CD14-positive monocyte (primary cell): ENCODE data around the gene FAAP100. TPM values are rescaled to one million over a fixed set of nuclear protein-coding genes. Genes with fewer than 3 reads are reported as not detected.
"Not testable (repeated sequence)": the region's sequence is repeated elsewhere in the genome, so short reads cannot be mapped to it uniquely, and the experiment has no call there.

Source experiments
- DNase-seq, 3 donors: peaks; one replicate each; pipeline ENCODE4 v3.0.0-alpha.2; 2011 to 2022
- H2AFZ ChIP-seq: 2 replicates; pipeline ENCODE4 v1.6.0; 2012; ENCODE audit warnings: mild to moderate bottlenecking, low read depth, low read length, inconsistent platforms; ENCODE audit not compliant: insufficient read depth, poor library complexity, severe bottlenecking
- H3K27ac ChIP-seq, 2 donors: 1 replicate in 1 of 2; 2 replicates in 1 of 2; pipeline ENCODE4 v1.5.1; 2012 to 2013; ENCODE audit warnings: low read length in 2 of 2, control low read depth in 1 of 2, inconsistent platforms in 1 of 2, low read depth in 1 of 2, mild to moderate bottlenecking in 1 of 2
- H3K27me3 ChIP-seq, 2 donors: one replicate each; pipeline versions ENCODE4 v1.6.0 to v1.6.1; 2011 to 2013; ENCODE audit warnings: low read length in 2 of 2; ENCODE audit not compliant: control insufficient read depth in 2 of 2, insufficient read depth in 2 of 2
- H3K36me3 ChIP-seq, 2 donors: replicated peaks in 1 of 2; 1 replicate in 1 of 2; 2 replicates in 1 of 2; pipeline versions ENCODE4 v1.5.1 to v1.6.1; 2012 to 2013; ENCODE audit warnings: low read length in 2 of 2, control low read depth in 1 of 2, inconsistent platforms in 1 of 2, mild to moderate bottlenecking in 1 of 2; ENCODE audit not compliant: insufficient read depth in 2 of 2, control insufficient read depth in 1 of 2
- H3K4me1 ChIP-seq, 2 donors: 1 replicate in 1 of 2; 2 replicates in 1 of 2; pipeline versions ENCODE4 v1.5.1 to v1.6.1; 2012 to 2013; ENCODE audit warnings: low read length in 2 of 2, control low read depth in 1 of 2, inconsistent platforms in 1 of 2, mild to moderate bottlenecking in 1 of 2, moderate library complexity in 1 of 2; ENCODE audit not compliant: insufficient read depth in 2 of 2, control insufficient read depth in 1 of 2
- H3K4me2 ChIP-seq: replicated peaks from 2 replicates; pipeline ENCODE3; 2012; ENCODE audit warnings: low read length, moderate library complexity, mild to moderate bottlenecking; ENCODE audit not compliant: poor library complexity, severe bottlenecking; ENCODE audit errors: extremely low read depth
- H3K4me3 ChIP-seq, 3 experiments: fragments of 200-600 bp in 1 of 3; sonication (generic) in 1 of 3; replicated peaks in 1 of 3; 1 replicate in 2 of 3; 2 replicates in 1 of 3; pipeline ENCODE4 v1.5.1; 2011 to 2013; ENCODE audit warnings: low read length in 3 of 3, mild to moderate bottlenecking in 3 of 3, control low read depth in 2 of 3, low read depth in 2 of 3, inconsistent platforms in 1 of 3, moderate library complexity in 1 of 3
- H3K79me2 ChIP-seq: 2 replicates; pipeline ENCODE4 v1.6.0; 2012; ENCODE audit warnings: mild to moderate bottlenecking, control low read depth, inconsistent platforms, low read length, moderate library complexity; ENCODE audit not compliant: insufficient read depth
- H3K9ac ChIP-seq: 2 replicates; pipeline ENCODE4 v1.6.0; 2017; ENCODE audit warnings: low read length, mild to moderate bottlenecking; ENCODE audit not compliant: insufficient read depth, poor library complexity, severe bottlenecking
- H3K9me3 ChIP-seq, 2 donors: replicated peaks in 1 of 2; 1 replicate in 1 of 2; 2 replicates in 1 of 2; pipeline versions ENCODE4 v1.5.1 to v1.6.1; 2012 to 2013; ENCODE audit warnings: low read length in 2 of 2, control low read depth in 1 of 2; ENCODE audit not compliant: control insufficient read depth in 1 of 2, insufficient read depth in 1 of 2
- H4K20me1 ChIP-seq: 2 replicates; pipeline ENCODE4 v1.6.0; 2012; ENCODE audit warnings: mild to moderate bottlenecking, low read length, control low read depth, moderate library complexity; ENCODE audit not compliant: insufficient read depth
- H3K27ac Mint-ChIP-seq, 7 donors: one replicate each; pipeline ENCODE4 v1.8.0; 2020; ENCODE audit warnings: mild to moderate bottlenecking in 7 of 7, mixed read lengths in 7 of 7, moderate library complexity in 6 of 7, inconsistent platforms in 2 of 7
- H3K27me3 Mint-ChIP-seq, 3 donors: one replicate each; pipeline ENCODE4 v1.8.0; 2021 to 2022; ENCODE audit warnings: low read depth in 3 of 3, mild to moderate bottlenecking in 3 of 3, mixed read lengths in 3 of 3, moderate library complexity in 3 of 3, inconsistent platforms in 1 of 3
- H3K36me3 Mint-ChIP-seq, 2 donors: one replicate each; pipeline ENCODE4 v1.8.0; 2020; ENCODE audit warnings: mixed read lengths in 2 of 2, inconsistent platforms in 1 of 2, mild to moderate bottlenecking in 1 of 2
- H3K4me1 Mint-ChIP-seq: one replicate; pipeline ENCODE4 v1.8.0; 2020; ENCODE audit warnings: mild to moderate bottlenecking, mixed read lengths
- H3K4me3 Mint-ChIP-seq, 2 donors: one replicate each; pipeline ENCODE4 v1.8.0; 2020; ENCODE audit warnings: mild to moderate bottlenecking in 2 of 2, mixed read lengths in 2 of 2, moderate library complexity in 1 of 2
- H3K9me3 Mint-ChIP-seq, 7 donors: one replicate each; pipeline ENCODE4 v1.8.0; 2020 to 2022; ENCODE audit warnings: mixed read lengths in 7 of 7, mild to moderate bottlenecking in 6 of 7, moderate library complexity in 6 of 7, inconsistent platforms in 2 of 7
- CTCF ChIP-seq: fragments of 200-600 bp; IDR thresholded peaks from one replicate; pipeline ENCODE4 v1.8.0; 2022; ENCODE audit warnings: antibody characterized with exemption, mild to moderate bottlenecking
- WGBS: methylation state at CpG from one replicate; pipeline ENCODE4 v1.1.5; 2013; ENCODE audit warnings: missing lambda C conversion rate; ENCODE audit not compliant: insufficient coverage; 5-methylcytosine and 5-hydroxymethylcytosine counted together
- intact Hi-C, 2 donors: fragments of 100-400 bp; cut with micrococcal nuclease; formaldehyde crosslinking; loops; one replicate each; pipeline versions ENCODE4 v1.15.0 to v1.15.1; 2023
- polyA plus RNA-seq, 3 donors: library from polyadenylated mRNA; depleted of rRNA in 1 of 3; unstranded in 2 of 3; stranded (reverse) in 1 of 3; fragments of 300-500 nt in 2 of 3; fragments of >200 nt in 1 of 3; fragmentation: Illumina TruSeq in 2 of 3; gene quantifications; 1 replicate in 2 of 3; 2 replicates in 1 of 3; pipeline ENCODE4 v1.2.3, GENCODE V29; 2012 to 2021

Gene FAAP100
- polyA plus RNA-seq, 3 donors: 10.3 to 37.6 (median 13.9) TPM

DNA sequence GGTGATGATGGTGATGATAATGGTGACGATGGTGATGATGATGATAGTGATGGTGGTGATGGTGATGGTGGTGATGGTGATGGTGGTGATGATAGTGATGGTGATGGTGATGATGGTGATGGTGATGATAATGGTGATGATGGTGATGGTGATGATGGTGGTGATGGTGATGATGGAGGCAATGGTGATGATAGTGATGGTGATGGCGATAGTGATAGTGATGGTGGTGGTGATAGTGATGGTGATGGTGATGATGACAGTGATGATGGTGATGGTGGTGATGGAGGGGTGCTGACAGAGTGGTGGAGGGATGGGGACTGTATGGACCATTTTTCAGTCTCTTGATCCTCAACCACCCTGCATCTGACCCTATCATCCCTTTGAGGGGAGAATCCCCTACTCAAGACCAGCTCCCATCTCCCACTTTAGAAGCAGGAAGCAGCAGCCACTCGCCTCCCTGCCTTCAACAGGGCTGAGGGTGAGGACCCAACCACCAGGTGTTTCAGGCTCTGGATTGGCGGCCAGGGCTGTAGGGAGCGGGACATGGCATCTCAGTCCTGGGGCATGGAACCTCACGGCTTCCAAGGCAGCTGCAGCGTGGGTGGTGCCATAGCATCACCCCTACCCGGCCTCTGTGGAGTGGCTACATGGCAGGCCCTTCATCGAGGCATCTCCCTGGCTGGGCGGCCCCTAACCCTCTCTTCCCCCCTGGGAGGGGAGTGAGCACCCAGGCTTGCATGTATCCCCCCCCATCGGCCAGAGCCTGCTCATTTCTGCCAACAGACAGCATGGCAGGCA, 19.5 kb downstream of the FAAP100 start:
- peaks cover 7 to 11% of the 10 kb centered on the region in 2 donors for H3K4me1 ChIP-seq
- Mint-ChIP-seq H3K27ac (no peak overlapping the region), H3K4me3 (no peak overlapping the region), H3K36me3 (peaks cover 1 to 3% of the 10 kb centered on the region in 2 donors), H3K27me3 (peaks cover 35 to 66% (median 46%) of the 10 kb centered on the region in 3 donors), H3K4me1 (peaks cover 10% of the 10 kb centered on the region), H3K9me3 (peaks cover 0 to 6% (median 2%) of the 10 kb centered on the region in 7 donors)
- H3K4me2 ChIP-seq: no peak overlapping the region
- H3K9me3 ChIP-seq: peaks cover 0 to 15% of the 10 kb centered on the region in 2 donors
- no peak for TF ChIP-seq CTCF
- no peaks in the 10 kb centered on the region for H3K36me3 ChIP-seq
- no peak overlapping the region for H3K4me3 ChIP-seq
- H2AFZ ChIP-seq: no peak overlapping the region
- H3K9ac ChIP-seq: no peak overlapping the region
- H3K27ac ChIP-seq: no peak overlapping the region
- peaks cover 9% of the 10 kb centered on the region for H4K20me1 ChIP-seq
- intact Hi-C loops: no loop called here
- peaks cover 9 to 62% of the 10 kb centered on the region in 2 donors for H3K27me3 ChIP-seq
- 97% methylated on average over 9 of the region's 11 CpGs for WGBS
- H3K79me2 ChIP-seq: no peaks in the 10 kb centered on the region
- no peak for DNase-seq

DNA sequence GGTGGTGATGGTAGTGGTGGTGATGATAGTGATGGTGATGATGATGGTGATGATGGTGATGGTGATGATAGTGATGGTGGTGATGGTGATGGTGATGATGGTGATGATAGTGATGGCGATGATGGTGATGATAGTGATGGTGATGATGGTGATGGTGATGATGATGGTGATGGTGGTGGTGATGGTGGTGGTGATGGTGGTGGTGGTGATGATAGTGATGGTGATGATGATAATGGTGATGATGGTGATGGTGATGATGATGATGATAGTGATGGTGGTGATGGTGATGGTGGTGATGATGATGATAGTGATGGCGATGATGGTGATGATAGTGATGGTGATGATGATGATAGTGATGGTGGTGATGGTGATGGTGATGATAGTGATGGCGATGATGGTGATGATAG, 20.2 kb downstream of the FAAP100 start:
- H3K4me2 ChIP-seq, H3K79me2 ChIP-seq, H3K4me1 ChIP-seq, H3K9me3 Mint-ChIP-seq, intact Hi-C loops, H3K9ac ChIP-seq, H3K27ac Mint-ChIP-seq, H3K27ac ChIP-seq, H3K36me3 Mint-ChIP-seq, H3K4me1 Mint-ChIP-seq, DNase-seq, H3K4me3 ChIP-seq, H3K4me3 Mint-ChIP-seq, H4K20me1 ChIP-seq, H3K36me3 ChIP-seq, H2AFZ ChIP-seq: not testable (repeated sequence)
- peaks cover 7 to 61% of the 10 kb centered on the region in 2 donors for H3K27me3 ChIP-seq
- peaks cover 0 to 10% of the 10 kb centered on the region in 2 donors for H3K9me3 ChIP-seq
- peaks cover 30 to 66% (median 45%) of the 10 kb centered on the region in 3 donors for H3K27me3 Mint-ChIP-seq
- 100% methylated on average over 3 of the region's 3 CpGs for WGBS

GRCh38 chr17:81531013-81531412, 21.1 kb downstream of the FAAP100 start:
- intact Hi-C loops, H3K4me1 Mint-ChIP-seq, H3K4me2 ChIP-seq, H3K9ac ChIP-seq, DNase-seq, H3K36me3 Mint-ChIP-seq, H3K4me1 ChIP-seq, H3K79me2 ChIP-seq, H2AFZ ChIP-seq, H4K20me1 ChIP-seq, H3K9me3 ChIP-seq, H3K4me3 ChIP-seq, H3K9me3 Mint-ChIP-seq, H3K4me3 Mint-ChIP-seq, H3K36me3 ChIP-seq, H3K27ac Mint-ChIP-seq, H3K27ac ChIP-seq: not testable (repeated sequence)
- peaks cover 25 to 64% (median 45%) of the 10 kb centered on the region in 3 donors for H3K27me3 Mint-ChIP-seq
- peaks cover 3 to 55% of the 10 kb centered on the region in 2 donors for H3K27me3 ChIP-seq
- 96% methylated on average over 6 of the region's 6 CpGs for WGBS
